ENCODE results near the gene GPHN. TPM values are rescaled to one million over a fixed set of nuclear protein-coding genes. Genes with fewer than 3 reads are reported as not detected.

The GPHN gene
- total RNA-seq, 1 donor from 2014 or later = 12.4 TPM

DNA sequence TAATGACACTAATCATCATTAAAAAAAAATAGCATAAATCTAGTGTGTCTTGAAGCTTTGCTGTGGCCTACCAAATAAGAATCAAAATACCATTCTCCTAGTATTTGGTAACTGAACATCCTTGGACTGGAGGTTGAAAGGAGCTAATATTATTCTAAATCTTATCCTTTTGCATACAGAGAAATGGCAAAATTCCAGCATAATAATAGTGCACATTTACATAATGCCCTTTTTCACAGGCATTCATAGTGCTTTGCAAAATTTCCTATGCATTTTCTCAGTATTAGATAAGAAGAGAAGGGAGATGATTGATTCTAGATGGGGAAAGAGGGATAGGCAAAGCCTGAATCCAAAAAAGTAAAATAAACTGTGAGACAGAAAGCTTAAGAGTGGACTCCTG is 35.7 kb upstream of the GPHN start:
- no peak overlapping the region for H3K4me3 Mint-ChIP-seq (ENCODE audit: unreplicated experiment)
- no peaks in the 10 kb centered on the region for H3K36me3 Mint-ChIP-seq (ENCODE audit: low read depth)
- TF ChIP-seq CTCF (IDR thresholded peaks at IDR 0.05) = no peak
- no peak overlapping the region for H3K27ac Mint-ChIP-seq (ENCODE audit: unreplicated experiment)
- no peaks in the 10 kb centered on the region for H3K4me1 Mint-ChIP-seq (ENCODE audit: low read depth)
- DNase-seq (ENCODE audit: low spot score) = no peak
- no peaks in the 10 kb centered on the region for H3K27me3 Mint-ChIP-seq (ENCODE audit: low read depth)
- H3K9me3 Mint-ChIP-seq (ENCODE audit: low read depth) = peaks cover 16% of the 10 kb centered on the region

- Mint-ChIP-seq H3K36me3 (ENCODE audit: low read depth) (no peaks in the 10 kb centered on the region), H3K27ac (ENCODE audit: unreplicated experiment) (no peak overlapping the region), H3K4me1 (ENCODE audit: low read depth) (no peaks in the 10 kb centered on the region), H3K27me3 (ENCODE audit: low read depth) (no peaks in the 10 kb centered on the region), H3K4me3 (ENCODE audit: unreplicated experiment) (no peak overlapping the region), H3K9me3 (ENCODE audit: low read depth) (peaks cover 14% of the 10 kb centered on the region)
- no peak for DNase-seq (ENCODE audit: low spot score)
- TF ChIP-seq CTCF (IDR thresholded peaks at IDR 0.05) = no peak
These were observed 34.7 kb upstream of the GPHN start for GRCh38 chr14:66473223-66473622.

GRCh38 chr14:66476964-66477363 is 31.0 kb upstream of the GPHN start:
- Mint-ChIP-seq H3K27ac (ENCODE audit: unreplicated experiment) (no peak overlapping the region), H3K36me3 (ENCODE audit: low read depth) (no peaks in the 10 kb centered on the region), H3K9me3 (ENCODE audit: low read depth) (peaks cover 3% of the 10 kb centered on the region), H3K27me3 (ENCODE audit: low read depth) (no peaks in the 10 kb centered on the region), H3K4me1 (ENCODE audit: low read depth) (no peaks in the 10 kb centered on the region), H3K4me3 (ENCODE audit: unreplicated experiment) (no peak overlapping the region)
- no peak for DNase-seq (ENCODE audit: low spot score)
- TF ChIP-seq CTCF (IDR thresholded peaks at IDR 0.05) = peak; percentile 24

GRCh38 chr14:66477567-66477966 is 30.4 kb upstream of the GPHN start:
- DNase-seq (ENCODE audit: low spot score) = no peak
- no peak overlapping the region for H3K27ac Mint-ChIP-seq (ENCODE audit: unreplicated experiment)
- no peaks in the 10 kb centered on the region for H3K4me1 Mint-ChIP-seq (ENCODE audit: low read depth)
- H3K4me3 Mint-ChIP-seq (ENCODE audit: unreplicated experiment) = no peak overlapping the region
- no peaks in the 10 kb centered on the region for H3K27me3 Mint-ChIP-seq (ENCODE audit: low read depth)
- no peaks in the 10 kb centered on the region for H3K36me3 Mint-ChIP-seq (ENCODE audit: low read depth)
- no peak for TF ChIP-seq CTCF (IDR thresholded peaks at IDR 0.05)
- peaks cover 3% of the 10 kb centered on the region for H3K9me3 Mint-ChIP-seq (ENCODE audit: low read depth)

GRCh38 chr14:66482873-66483272 is 25.1 kb upstream of the GPHN start:
- DNase-seq (ENCODE audit: low spot score) = no peak
- Mint-ChIP-seq H3K27me3 (ENCODE audit: low read depth) (no peaks in the 10 kb centered on the region), H3K27ac (ENCODE audit: unreplicated experiment) (no peak overlapping the region), H3K4me3 (ENCODE audit: unreplicated experiment) (no peak overlapping the region), H3K36me3 (ENCODE audit: low read depth) (peaks cover 2% of the 10 kb centered on the region), H3K4me1 (ENCODE audit: low read depth) (no peaks in the 10 kb centered on the region), H3K9me3 (ENCODE audit: low read depth) (no peaks in the 10 kb centered on the region)
- TF ChIP-seq CTCF (IDR thresholded peaks at IDR 0.05) = no peak
